H4 (cell line): ENCODE measurements around the gene PRM3. TPM values are rescaled to one million over a fixed set of nuclear protein-coding genes. Genes with fewer than 3 reads are reported as not detected.

Source experiments
- DNase-seq: peaks from one replicate; pipeline ENCODE4 v3.0.0-alpha.2; 2015; ENCODE audit warnings: low spot score
- total RNA-seq: library from RNA; depleted of rRNA; stranded (reverse); fragments of >200 nt; shearing (Covaris generic); gene quantifications from 2 replicates; pipeline ENCODE4 v1.2.3, GENCODE V29; 2014; rRNA removed

PRM3 gene
- total RNA-seq, 1 experiment from 2014 or later: not detected

GRCh38 chr16:11224894-11225676 is 48.3 kb downstream of the PRM3 start:
- no peak for DNase-seq

- DNase-seq: no peak
These were observed 49.1 kb downstream of the PRM3 start for GRCh38 chr16:11224096-11224893.

Other genes with a start within 250 kb of the PRM3 start
- 0.39 and 1.3 TPM in 2 replicates for gene SOCS1, start 17.4 kb downstream of the PRM3 start, total RNA-seq
- not detected in 2 replicates for gene TNP2, start 4.3 kb downstream of the PRM3 start, total RNA-seq
- not detected in 2 replicates for gene PRM2, start 2.9 kb upstream of the PRM3 start, total RNA-seq
- not detected in 2 replicates for gene PRM1, start 7.7 kb upstream of the PRM3 start, total RNA-seq
- 19.9 and 21.8 TPM in 2 replicates for gene RMI2, start 71.8 kb upstream of the PRM3 start, total RNA-seq